HepG2 (cell line): ENCODE results near the gene FAF1. TPM values are rescaled to one million over a fixed set of nuclear protein-coding genes. Genes with fewer than 3 reads are reported as not detected.
A peak's percentile ranks its signal among the peaks of the same experiment; 100 is the strongest.

Experiments
- ATF7 ChIP-seq, 2 experiments: fragments of 450-650 bp in 1 of 2; sonication (generic) in 1 of 2; formaldehyde crosslinking in 1 of 2; IDR thresholded peaks; 2 replicates each; pipeline versions ENCODE4 v1.4.0 to v1.6.1; 2016 to 2020; ENCODE audit warnings: antibody characterized with exemption in 1 of 2, mild to moderate bottlenecking in 1 of 2, missing genetic modification reagents in 1 of 2
- EEA1 ChIP-seq: sonication (generic); formaldehyde crosslinking; IDR thresholded peaks from 2 replicates; pipeline ENCODE4 v1.5.1; 2020; ENCODE audit warnings: mild to moderate bottlenecking, missing genetic modification reagents, borderline replicate concordance
- FOSL2 ChIP-seq: sonication (generic); formaldehyde crosslinking; IDR thresholded peaks from 2 replicates; pipeline ENCODE4 v1.4.0; 2020; ENCODE audit warnings: missing genetic modification reagents
- HDAC6 ChIP-seq: fragments of 200-600 bp; sonication (generic); IDR thresholded peaks from 2 replicates; pipeline ENCODE4 v1.7.0; 2017; ENCODE audit warnings: mild to moderate bottlenecking, antibody characterized with exemption, low read length, low read depth
- MEIS2 ChIP-seq: sonication (generic); formaldehyde crosslinking; IDR thresholded peaks from 2 replicates; pipeline ENCODE4 v1.9.0; 2021; ENCODE audit warnings: mild to moderate bottlenecking, missing genetic modification reagents
- MIXL1 ChIP-seq: IDR thresholded peaks from 2 replicates; pipeline ENCODE4 v1.6.1; 2016
- NBN ChIP-seq: fragments of 450-650 bp; conservative IDR thresholded peaks from 2 replicates; pipeline ENCODE4 v1.6.1; 2017
- NR1H2 ChIP-seq: sonication (generic); formaldehyde crosslinking; IDR thresholded peaks from 2 replicates; pipeline ENCODE4 v1.8.1; 2022; ENCODE audit warnings: low read depth, missing genetic modification reagents, borderline replicate concordance
- POGZ ChIP-seq: sonication (generic); formaldehyde crosslinking; IDR thresholded peaks from 2 replicates; pipeline ENCODE4 v1.4.0; 2020; ENCODE audit warnings: mild to moderate bottlenecking, missing genetic modification reagents
- POLR2AphosphoS2 ChIP-seq: IDR thresholded peaks from 2 replicates; pipeline ENCODE4 v1.6.1; 2011; ENCODE audit warnings: low read depth, low read length, improper control_type of control experiment
- PTBP1 ChIP-seq: fragments of 200-400 bp; formaldehyde crosslinking; IDR thresholded peaks from 2 replicates; pipeline ENCODE4 v1.6.1; 2018; ENCODE audit warnings: low read length, low read depth; ENCODE audit not compliant: poor library complexity, severe bottlenecking
- RAD21 ChIP-seq: fragments of 450-650 bp; formaldehyde crosslinking; IDR thresholded peaks from 2 replicates; pipeline ENCODE4 v1.5.0; 2020; ENCODE audit warnings: mild to moderate bottlenecking
- SSRP1 ChIP-seq: IDR thresholded peaks from 2 replicates; pipeline ENCODE4 v1.6.1; 2016; ENCODE audit warnings: control low read depth
- THAP11 ChIP-seq: IDR thresholded peaks from 2 replicates; pipeline ENCODE4 v1.6.1; 2016; ENCODE audit warnings: missing biosample characterization, missing genetic modification reagents
- ZNF101 ChIP-seq: sonication (generic); formaldehyde crosslinking; IDR thresholded peaks from 2 replicates; pipeline ENCODE4 v1.4.0; 2020; ENCODE audit warnings: mild to moderate bottlenecking, low read depth, missing genetic modification reagents, borderline replicate concordance
- ZNF430 ChIP-seq: sonication (generic); formaldehyde crosslinking; IDR thresholded peaks from 2 replicates; pipeline ENCODE4 v1.9.0; 2021; ENCODE audit warnings: mild to moderate bottlenecking, missing genetic modification reagents
- ZNF441 ChIP-seq: sonication (generic); formaldehyde crosslinking; IDR thresholded peaks from 2 replicates; pipeline ENCODE4 v1.7.0; 2021; ENCODE audit warnings: missing genetic modification reagents, borderline replicate concordance
- ZNF543 ChIP-seq: sonication (generic); formaldehyde crosslinking; IDR thresholded peaks from 2 replicates; pipeline ENCODE4 v1.4.0; 2020; ENCODE audit warnings: mild to moderate bottlenecking, missing genetic modification reagents
- ZNF660 ChIP-seq: sonication (generic); formaldehyde crosslinking; IDR thresholded peaks from 2 replicates; pipeline ENCODE4 v1.5.1; 2020; ENCODE audit warnings: mild to moderate bottlenecking, low read depth, missing genetic modification reagents, borderline replicate concordance
- ZNF670 ChIP-seq: sonication (generic); formaldehyde crosslinking; IDR thresholded peaks from 2 replicates; pipeline ENCODE4 v1.8.0; 2022; ENCODE audit warnings: mild to moderate bottlenecking, missing genetic modification reagents, borderline replicate concordance
- ZNF879 ChIP-seq: sonication (generic); formaldehyde crosslinking; IDR thresholded peaks from 2 replicates; pipeline ENCODE4 v1.8.1; 2023; ENCODE audit warnings: missing genetic modification reagents
- ZSCAN31 ChIP-seq: sonication (generic); formaldehyde crosslinking; IDR thresholded peaks from 2 replicates; pipeline ENCODE4 v1.5.0; 2020; ENCODE audit warnings: low read depth, mild to moderate bottlenecking, missing genetic modification reagents
- polyA plus RNA-seq, 8 experiments: library from polyadenylated mRNA; depleted of rRNA in 3 of 8; stranded (reverse) in 7 of 8; unstranded in 1 of 8; fragments of >200 nt; fragmentation: Illumina TruSeq in 4 of 8; extraction: Trizol in 4 of 8; gene quantifications; 2 replicates each; pipeline versions ENCODE4 v1.2.1 to v1.2.3, GENCODE V29; 2011 to 2016; ENCODE audit warnings: low read depth in 4 of 8, missing spikeins in 1 of 8, mixed read lengths in 1 of 8; ENCODE audit not compliant: insufficient read depth in 1 of 8
- total RNA-seq, 5 experiments: library from RNA; depleted of rRNA; stranded (reverse); fragments of >200 nt; fragmentation: Illumina TruSeq; extraction: Trizol; gene quantifications; 2 replicates each; pipeline ENCODE4 v1.2.3, GENCODE V29; 2016; ENCODE audit warnings: low read depth in 1 of 5
- TF ChIP-seq, protein P1 (sequence below): sonication (generic); formaldehyde crosslinking; IDR thresholded peaks from 2 replicates; pipeline ENCODE4 v1.5.1; 2020; ENCODE audit warnings: missing genetic modification reagents, mild to moderate bottlenecking, borderline replicate concordance
- TF ChIP-seq, protein P2 (sequence below): sonication (generic); formaldehyde crosslinking; conservative IDR thresholded peaks from 2 replicates; pipeline ENCODE4 v1.4.0; 2020; ENCODE audit warnings: missing genetic modification reagents
- TF ChIP-seq, protein P3 (sequence below), 2 experiments: fragments of 450-650 bp in 1 of 2; sonication (generic) in 1 of 2; formaldehyde crosslinking; IDR thresholded peaks; 2 replicates each; pipeline versions ENCODE4 v1.5.0 to v1.8.0; 2020 to 2022; ENCODE audit warnings: mild to moderate bottlenecking in 1 of 2, missing genetic modification reagents in 1 of 2
- TF ChIP-seq, protein P4 (sequence below): IDR thresholded peaks from 2 replicates; pipeline ENCODE4 v1.6.1; 2016; ENCODE audit warnings: missing biosample characterization, missing genetic modification reagents, low read depth

The FAF1 gene
- total and polyA plus RNA-seq, 2 of the 13 experiments (the other 11 are each of a cell fraction or from before 2014, with no cell fraction given), result 19.4 to 63.3 TPM

DNA sequence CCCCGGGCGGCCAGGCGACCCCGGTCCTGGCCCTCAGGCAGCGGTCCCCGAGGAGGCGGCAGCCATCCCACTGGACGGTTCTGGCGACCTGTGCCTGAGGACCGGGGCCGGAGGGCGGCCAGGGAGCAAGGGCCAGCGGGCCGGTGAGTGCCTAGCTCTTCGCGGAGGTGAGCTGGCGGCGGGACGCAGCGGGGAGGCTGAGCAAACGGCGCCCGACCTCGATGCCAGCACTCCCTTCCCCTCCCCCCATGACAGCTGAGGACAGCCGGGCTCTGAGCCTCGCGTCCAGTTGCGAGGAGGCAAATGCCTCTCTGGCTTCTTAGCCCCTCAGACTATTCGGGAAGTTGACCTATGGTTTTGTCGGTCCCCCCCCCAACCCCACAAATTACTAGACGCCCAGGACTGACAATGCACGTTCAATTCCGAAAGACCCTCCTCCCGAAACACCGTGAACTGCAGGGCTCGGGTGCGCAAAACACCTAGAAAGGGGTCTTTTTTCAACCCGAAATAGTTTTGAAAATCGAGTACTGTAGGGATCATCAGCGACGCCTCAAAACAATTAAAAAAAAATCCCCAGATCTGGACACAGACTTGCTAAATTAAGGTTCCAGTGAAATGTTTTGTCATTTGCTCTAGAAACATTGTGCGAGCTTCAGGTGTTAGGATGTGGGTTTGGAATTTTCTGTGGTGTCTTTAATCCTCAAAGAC is 18.2 kb upstream of the FAF1 start (continued):
- no peak for TF ChIP-seq ZNF441 (CRISPR knock-in tag)
- no peak for TF ChIP-seq ZSCAN31
- no peak for TF ChIP-seq NR1H2
- peak; percentile 34; the same call in 1 of the 2 replicates for TF ChIP-seq RAD21 (CRISPR knock-in tag)
- no peak for TF ChIP-seq NBN
- TF ChIP-seq FOSL2 (CRISPR knock-in tag), result peak; percentile 5; the same call in 1 of the 2 replicates
- TF ChIP-seq ZNF879 (CRISPR knock-in tag), result no peak
- no peak for TF ChIP-seq POGZ (CRISPR knock-in tag)
- TF ChIP-seq ZNF543 (CRISPR knock-in tag), result 0 out of 2 replicates have a peak, but pooled peaks have one; percentile 22
- TF ChIP-seq, protein P1, sequence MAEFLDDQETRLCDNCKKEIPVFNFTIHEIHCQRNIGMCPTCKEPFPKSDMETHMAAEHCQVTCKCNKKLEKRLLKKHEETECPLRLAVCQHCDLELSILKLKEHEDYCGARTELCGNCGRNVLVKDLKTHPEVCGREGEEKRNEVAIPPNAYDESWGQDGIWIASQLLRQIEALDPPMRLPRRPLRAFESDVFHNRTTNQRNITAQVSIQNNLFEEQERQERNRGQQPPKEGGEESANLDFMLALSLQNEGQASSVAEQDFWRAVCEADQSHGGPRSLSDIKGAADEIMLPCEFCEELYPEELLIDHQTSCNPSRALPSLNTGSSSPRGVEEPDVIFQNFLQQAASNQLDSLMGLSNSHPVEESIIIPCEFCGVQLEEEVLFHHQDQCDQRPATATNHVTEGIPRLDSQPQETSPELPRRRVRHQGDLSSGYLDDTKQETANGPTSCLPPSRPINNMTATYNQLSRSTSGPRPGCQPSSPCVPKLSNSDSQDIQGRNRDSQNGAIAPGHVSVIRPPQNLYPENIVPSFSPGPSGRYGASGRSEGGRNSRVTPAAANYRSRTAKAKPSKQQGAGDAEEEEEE (CRISPR knock-in tag), result no peak
- TF ChIP-seq MIXL1 (CRISPR knock-in tag), result no peak
- TF ChIP-seq PTBP1, result no peak
- no peak for TF ChIP-seq MEIS2 (CRISPR knock-in tag)
- TF ChIP-seq SSRP1 (CRISPR knock-in tag), result no peak
- TF ChIP-seq ATF7 (IDR thresholded peaks at IDR 0.05), result no peak
- no peak for TF ChIP-seq ATF7 (CRISPR knock-in tag; IDR thresholded peaks at IDR 0.05)
- TF ChIP-seq, protein P2, sequence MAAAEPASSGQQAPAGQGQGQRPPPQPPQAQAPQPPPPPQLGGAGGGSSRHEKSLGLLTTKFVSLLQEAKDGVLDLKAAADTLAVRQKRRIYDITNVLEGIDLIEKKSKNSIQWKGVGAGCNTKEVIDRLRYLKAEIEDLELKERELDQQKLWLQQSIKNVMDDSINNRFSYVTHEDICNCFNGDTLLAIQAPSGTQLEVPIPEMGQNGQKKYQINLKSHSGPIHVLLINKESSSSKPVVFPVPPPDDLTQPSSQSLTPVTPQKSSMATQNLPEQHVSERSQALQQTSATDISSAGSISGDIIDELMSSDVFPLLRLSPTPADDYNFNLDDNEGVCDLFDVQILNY (CRISPR knock-in tag), result no peak
- no peak for TF ChIP-seq ZNF660 (CRISPR knock-in tag)
- no peak for TF ChIP-seq THAP11
- TF ChIP-seq, protein P3, sequence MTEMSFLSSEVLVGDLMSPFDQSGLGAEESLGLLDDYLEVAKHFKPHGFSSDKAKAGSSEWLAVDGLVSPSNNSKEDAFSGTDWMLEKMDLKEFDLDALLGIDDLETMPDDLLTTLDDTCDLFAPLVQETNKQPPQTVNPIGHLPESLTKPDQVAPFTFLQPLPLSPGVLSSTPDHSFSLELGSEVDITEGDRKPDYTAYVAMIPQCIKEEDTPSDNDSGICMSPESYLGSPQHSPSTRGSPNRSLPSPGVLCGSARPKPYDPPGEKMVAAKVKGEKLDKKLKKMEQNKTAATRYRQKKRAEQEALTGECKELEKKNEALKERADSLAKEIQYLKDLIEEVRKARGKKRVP (CRISPR knock-in tag; IDR thresholded peaks at IDR 0.05), result no peak
- TF ChIP-seq ZNF670 (CRISPR knock-in tag), result no peak
- no peak for TF ChIP-seq POLR2AphosphoS2
- TF ChIP-seq ZNF101 (CRISPR knock-in tag), result no peak
- no peak for TF ChIP-seq ZNF430
- no peak for TF ChIP-seq HDAC6
- TF ChIP-seq, protein P4, sequence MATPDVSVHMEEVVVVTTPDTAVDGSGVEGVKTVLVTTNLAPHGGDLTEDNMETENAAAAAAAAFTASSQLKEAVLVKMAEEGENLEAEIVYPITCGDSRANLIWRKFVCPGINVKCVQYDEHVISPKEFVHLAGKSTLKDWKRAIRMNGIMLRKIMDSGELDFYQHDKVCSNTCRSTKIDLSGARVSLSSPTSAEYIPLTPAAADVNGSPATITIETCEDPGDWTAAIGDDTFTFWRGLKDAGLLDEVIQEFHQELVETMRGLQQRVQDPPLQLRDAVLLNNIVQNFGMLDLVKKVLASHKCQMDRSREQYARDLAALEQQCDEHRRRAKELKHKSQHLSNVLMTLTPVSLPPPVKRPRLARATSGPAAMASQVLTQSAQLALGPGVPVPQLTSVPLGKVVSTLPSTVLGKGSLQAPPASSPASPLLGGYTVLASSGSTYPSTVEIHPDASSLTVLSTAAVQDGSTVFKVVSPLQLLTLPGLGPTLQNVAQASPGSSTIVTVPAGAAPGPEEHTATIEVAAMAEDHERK (CRISPR knock-in tag), result no peak
- no peak for TF ChIP-seq EEA1
